HEK293 (cell line): ENCODE measurements around the gene GNG3.

Experiments used
- CTCF ChIP-seq: fragments of 450-650 bp; formaldehyde crosslinking; IDR thresholded peaks from 2 replicates; pipeline ENCODE4 v1.5.1; 2016; ENCODE audit warnings: missing biosample characterization, missing genetic modification characterization
- ZBTB7A ChIP-seq: fragments of 450-650 bp; formaldehyde crosslinking; IDR thresholded peaks from 2 replicates; pipeline ENCODE4 v1.5.1; 2016; ENCODE audit warnings: low read depth, missing biosample characterization, missing genetic modification characterization

- TF ChIP-seq ZBTB7A (tag by site-specific recombination), result no peak
- TF ChIP-seq CTCF (tag by site-specific recombination), result no peak
Observed at GRCh38 chr11:62669420-62670161, 37.9 kb upstream of the GNG3 start.
